H9 (cell line): Measurements from ENCODE around the gene GRK1. TPM values are rescaled to one million over a fixed set of nuclear protein-coding genes. Genes with fewer than 3 reads are reported as not detected.

Source experiments
- DNase-seq: peaks from one replicate; pipeline ENCODE4 v3.0.0-alpha.2; 2017
- H2AFZ ChIP-seq: one replicate; pipeline ENCODE4 v1.6.1; 2013; ENCODE audit warnings: mild to moderate bottlenecking, low read length, control low read depth, moderate library complexity
- H2AK5ac ChIP-seq: 2 replicates; pipeline ENCODE4 v1.6.1; 2013; ENCODE audit warnings: low read length, control low read depth, mixed read lengths; ENCODE audit not compliant: insufficient read length
- H2BK120ac ChIP-seq: one replicate; pipeline ENCODE4 v1.6.1; 2013; ENCODE audit warnings: low read depth, mild to moderate bottlenecking, low read length, control low read depth, inconsistent platforms; ENCODE audit not compliant: poor library complexity, severe bottlenecking
- H2BK12ac ChIP-seq: 2 replicates; pipeline ENCODE4 v1.6.1; 2013; ENCODE audit warnings: low read length, control low read depth, mixed read lengths, low read depth; ENCODE audit not compliant: insufficient read length
- H2BK15ac ChIP-seq: 2 replicates; pipeline ENCODE4 v1.6.1; 2013; ENCODE audit warnings: low read depth, low read length, control low read depth
- H2BK20ac ChIP-seq: one replicate; pipeline ENCODE4 v1.6.1; 2013; ENCODE audit warnings: low read depth, mild to moderate bottlenecking, low read length, control low read depth, inconsistent platforms; ENCODE audit not compliant: poor library complexity, severe bottlenecking
- H2BK5ac ChIP-seq: 2 replicates; pipeline ENCODE4 v1.6.1; 2013; ENCODE audit warnings: low read length, control low read depth, mixed read lengths; ENCODE audit not compliant: insufficient read length
- H3K14ac ChIP-seq: 2 replicates; pipeline ENCODE4 v1.6.1; 2013; ENCODE audit warnings: low read length, control low read depth; ENCODE audit not compliant: insufficient read depth
- H3K18ac ChIP-seq: 2 replicates; pipeline ENCODE4 v1.6.1; 2013; ENCODE audit warnings: low read depth, mild to moderate bottlenecking, mixed read lengths, low read length, control low read depth; ENCODE audit not compliant: insufficient read length
- H3K23ac ChIP-seq: 2 replicates; pipeline ENCODE4 v1.6.1; 2013; ENCODE audit warnings: low read length, control low read depth, mixed read lengths, low read depth; ENCODE audit not compliant: insufficient read length
- H3K23me2 ChIP-seq: 2 replicates; pipeline ENCODE4 v1.6.1; 2013; ENCODE audit warnings: low read depth, mild to moderate bottlenecking, mixed read lengths, low read length, control low read depth; ENCODE audit not compliant: insufficient read length, poor library complexity, severe bottlenecking
- H3K27ac ChIP-seq: 2 replicates; pipeline ENCODE4 v1.5.1; 2013; ENCODE audit warnings: low read length, control low read depth, mixed read lengths, low read depth; ENCODE audit not compliant: insufficient read length
- H3K27me3 ChIP-seq: 2 replicates; pipeline ENCODE4 v1.6.1; 2013; ENCODE audit warnings: low read length, control low read depth, inconsistent platforms; ENCODE audit not compliant: insufficient read depth
- H3K4ac ChIP-seq: 2 replicates; pipeline ENCODE4 v1.6.1; 2013; ENCODE audit warnings: low read depth, mild to moderate bottlenecking, control low read depth, inconsistent platforms, low read length, moderate library complexity
- H3K4me1 ChIP-seq: 2 replicates; pipeline ENCODE4 v1.6.1; 2013; ENCODE audit warnings: low read length, control low read depth, inconsistent platforms; ENCODE audit not compliant: insufficient read depth
- H3K4me2 ChIP-seq: 2 replicates; pipeline ENCODE4 v1.6.1; 2013; ENCODE audit warnings: low read length, control low read depth, mixed read lengths; ENCODE audit not compliant: insufficient read length, insufficient read depth
- H3K56ac ChIP-seq: 2 replicates; pipeline ENCODE4 v1.6.1; 2013; ENCODE audit warnings: low read depth, mild to moderate bottlenecking, mixed read lengths, low read length, control low read depth; ENCODE audit not compliant: insufficient read length
- H3K79me1 ChIP-seq: 2 replicates; pipeline ENCODE4 v1.6.1; 2013; ENCODE audit warnings: low read depth, mild to moderate bottlenecking, moderate library complexity, low read length, control low read depth, inconsistent platforms; ENCODE audit not compliant: insufficient read depth, poor library complexity, severe bottlenecking
- H3K79me2 ChIP-seq: 2 replicates; pipeline ENCODE4 v1.6.1; 2013; ENCODE audit warnings: low read length, control low read depth, inconsistent platforms; ENCODE audit not compliant: insufficient read depth
- H3K9ac ChIP-seq: 2 replicates; pipeline ENCODE4 v1.6.1; 2013; ENCODE audit warnings: low read length, control low read depth, mixed read lengths; ENCODE audit not compliant: insufficient read length; ENCODE audit errors: extremely low read depth
- H3K9me3 ChIP-seq: one replicate; pipeline ENCODE4 v1.6.1; 2013; ENCODE audit warnings: low read depth, low read length, inconsistent platforms; ENCODE audit not compliant: control insufficient read depth
- H3T11ph ChIP-seq: one replicate; pipeline ENCODE4 v1.6.1; 2013; ENCODE audit warnings: mild to moderate bottlenecking, low read length, control low read depth, inconsistent platforms
- H4K20me1 ChIP-seq: one replicate; pipeline ENCODE4 v1.6.1; 2013; ENCODE audit not compliant: control insufficient read depth, insufficient read length, insufficient read depth
- H4K5ac ChIP-seq: 2 replicates; pipeline ENCODE4 v1.6.1; 2013; ENCODE audit warnings: low read depth, mild to moderate bottlenecking, mixed read lengths, low read length, control low read depth; ENCODE audit not compliant: insufficient read length
- H4K8ac ChIP-seq: replicated peaks from 2 replicates; pipeline ENCODE4 v1.6.1; 2013; ENCODE audit warnings: low read length, control low read depth, mixed read lengths, low read depth; ENCODE audit not compliant: insufficient read length
- H4K91ac ChIP-seq: 2 replicates; pipeline ENCODE4 v1.6.1; 2013; ENCODE audit warnings: low read depth, mild to moderate bottlenecking, moderate library complexity, mixed read lengths, low read length, control low read depth; ENCODE audit not compliant: insufficient read length
- H3K27ac Mint-ChIP-seq, 3 experiments: 2 replicates in 2 of 3; 3 replicates in 1 of 3; pipeline ENCODE4 v1.8.0; 2020 to 2021; ENCODE audit warnings: mixed read lengths in 3 of 3, mild to moderate bottlenecking in 1 of 3, moderate library complexity in 1 of 3
- H3K27me3 Mint-ChIP-seq: 2 replicates; pipeline ENCODE4 v1.8.0; 2021; ENCODE audit warnings: low read depth, mild to moderate bottlenecking, moderate library complexity, mixed read lengths
- H3K36me3 Mint-ChIP-seq, 3 experiments: 2 replicates in 2 of 3; 3 replicates in 1 of 3; pipeline ENCODE4 v1.8.0; 2020 to 2021; ENCODE audit warnings: low read depth in 3 of 3, mixed read lengths in 3 of 3; ENCODE audit not compliant: insufficient read depth in 1 of 3
- H3K4me1 Mint-ChIP-seq, 2 experiments: 2 replicates each; pipeline ENCODE4 v1.8.0; 2020; ENCODE audit warnings: mixed read lengths in 2 of 2
- H3K4me3 Mint-ChIP-seq, 2 experiments: 2 replicates in 1 of 2; 3 replicates in 1 of 2; pipeline ENCODE4 v1.8.0; 2020 to 2021; ENCODE audit warnings: mild to moderate bottlenecking in 2 of 2, mixed read lengths in 2 of 2, moderate library complexity in 1 of 2
- H3K9me3 Mint-ChIP-seq, 2 experiments: 2 replicates in 1 of 2; 3 replicates in 1 of 2; pipeline ENCODE4 v1.8.0; 2020; ENCODE audit warnings: mild to moderate bottlenecking in 2 of 2, mixed read lengths in 2 of 2, moderate library complexity in 1 of 2
- CTCF ChIP-seq: fragments of 200-600 bp; sonication (generic); conservative IDR thresholded peaks from 3 replicates; pipeline ENCODE4 v1.8.0; 2021; ENCODE audit warnings: antibody characterized with exemption, mild to moderate bottlenecking
- WGBS: extraction: QIAGEN DNeasy Blood & Tissue Kit; methylation state at CpG from one replicate; pipeline ENCODE4 v1.1.7; 2013; ENCODE audit warnings: missing lambda C conversion rate, low lambda C conversion rate, mixed read lengths; ENCODE audit not compliant: insufficient read length; ENCODE audit errors: extremely low coverage; 5-methylcytosine and 5-hydroxymethylcytosine counted together
- total RNA-seq: library from RNA; stranded (reverse); gene quantifications from 2 replicates; pipeline ENCODE4 v1.2.1, GENCODE V29; 2021

Gene GRK1
- total RNA-seq, 1 experiment from 2014 or later: 0.31 TPM

- H3K27ac ChIP-seq: no peak overlapping the region
- H2AFZ ChIP-seq: no peak overlapping the region
- no peak overlapping the region for H3T11ph ChIP-seq
- no peaks in the 10 kb centered on the region for H3K79me2 ChIP-seq
- no peak overlapping the region for H2BK5ac ChIP-seq
- no peaks in the 10 kb centered on the region for H3K4me1 ChIP-seq
- H3K18ac ChIP-seq: no peak overlapping the region
- no peak overlapping the region for H4K5ac ChIP-seq
- H3K79me1 ChIP-seq: no peaks in the 10 kb centered on the region
- no peak for TF ChIP-seq CTCF
- DNase-seq: no peak
- H2AK5ac ChIP-seq: no peak overlapping the region
- H3K27me3 Mint-ChIP-seq: peaks cover 6% of the 10 kb centered on the region
- H2BK12ac ChIP-seq: no peak overlapping the region
- H2BK120ac ChIP-seq: no peak overlapping the region
- H3K27ac Mint-ChIP-seq: no peak overlapping the region; a peak in 1 of 7 replicates
- H3K9ac ChIP-seq: no peak overlapping the region
- no peak overlapping the region for H4K91ac ChIP-seq
- H3K9me3 ChIP-seq: no peaks in the 10 kb centered on the region
- H2BK15ac ChIP-seq: no peak overlapping the region
- H3K36me3 Mint-ChIP-seq: peaks cover 0 to 10% (median 3%) of the 10 kb centered on the region in 3 experiments; a peak in 3 of 7 replicates
- H3K14ac ChIP-seq: no peak overlapping the region
- H3K4ac ChIP-seq: no peak overlapping the region
- no peak overlapping the region for H4K8ac ChIP-seq
- H2BK20ac ChIP-seq: no peak overlapping the region
- peaks cover 10 to 11% of the 10 kb centered on the region in 2 experiments; a peak in 4 of 5 replicates for H3K9me3 Mint-ChIP-seq
- no peaks in the 10 kb centered on the region for H4K20me1 ChIP-seq
- H3K23ac ChIP-seq: no peak overlapping the region
- H3K56ac ChIP-seq: no peak overlapping the region
- no peaks in the 10 kb centered on the region for H3K27me3 ChIP-seq
- no CpG with 5 or more reads among the region's 25 CpGs for WGBS
- H3K4me3 Mint-ChIP-seq: no peak overlapping the region
- peaks cover 4 to 14% of the 10 kb centered on the region in 2 experiments; a peak in 3 of 4 replicates for H3K4me1 Mint-ChIP-seq
- H3K4me2 ChIP-seq: no peak overlapping the region
- no peaks in the 10 kb centered on the region for H3K23me2 ChIP-seq
Measured at GRCh38 chr13:113747291-113747833, 80.3 kb downstream of the GRK1 start.
